Osteocyte (in vitro differentiated cells): ENCODE results near the gene PDE4D. TPM values are rescaled to one million over a fixed set of nuclear protein-coding genes. Genes with fewer than 3 reads are reported as not detected.

Experiments
- DNase-seq: peaks from one replicate; pipeline ENCODE4 v3.0.0; 2021; ENCODE audit warnings: mixed read lengths; ENCODE audit not compliant: unreplicated experiment; ENCODE audit errors: extremely low spot score
- H3K27ac Mint-ChIP-seq: one replicate; pipeline ENCODE4 v1.8.0; 2021; ENCODE audit warnings: mild to moderate bottlenecking, mixed read lengths; ENCODE audit not compliant: unreplicated experiment
- H3K27me3 Mint-ChIP-seq: one replicate; pipeline ENCODE4 v1.8.0; 2021; ENCODE audit warnings: mixed read lengths; ENCODE audit not compliant: unreplicated experiment
- H3K36me3 Mint-ChIP-seq: one replicate; pipeline ENCODE4 v1.8.0; 2021; ENCODE audit warnings: mixed read lengths; ENCODE audit not compliant: unreplicated experiment
- H3K4me1 Mint-ChIP-seq: one replicate; pipeline ENCODE4 v1.8.0; 2021; ENCODE audit warnings: mixed read lengths; ENCODE audit not compliant: unreplicated experiment
- H3K4me3 Mint-ChIP-seq: one replicate; pipeline ENCODE4 v1.8.0; 2021; ENCODE audit warnings: mild to moderate bottlenecking, moderate library complexity, mixed read lengths; ENCODE audit not compliant: unreplicated experiment
- H3K9me3 Mint-ChIP-seq: one replicate; pipeline ENCODE4 v1.8.0; 2021; ENCODE audit warnings: mixed read lengths; ENCODE audit not compliant: unreplicated experiment
- CTCF ChIP-seq: fragments of 200-600 bp; sonication (generic); IDR thresholded peaks from 2 replicates; pipeline ENCODE4 v1.5.0; 2021; ENCODE audit warnings: antibody characterized with exemption, mild to moderate bottlenecking, moderate library complexity
- total RNA-seq: library from RNA; stranded (reverse); gene quantifications from 2 replicates; pipeline ENCODE4 v1.2.1, GENCODE V29; 2021

PDE4D gene
- total RNA-seq, 1 donor from 2014 or later: 24.2 TPM

- H3K36me3 Mint-ChIP-seq: no peaks in the 10 kb centered on the region
- no peaks in the 10 kb centered on the region for H3K9me3 Mint-ChIP-seq
- DNase-seq: no peak
- H3K27ac Mint-ChIP-seq: no peak overlapping the region
- H3K27me3 Mint-ChIP-seq: no peaks in the 10 kb centered on the region
- no peak overlapping the region for H3K4me3 Mint-ChIP-seq
- H3K4me1 Mint-ChIP-seq: peaks cover 35% of the 10 kb centered on the region
- TF ChIP-seq CTCF: no peak
Observed at GRCh38 chr5:59712836-59713497, 180.6 kb downstream of the PDE4D start.

GRCh38 chr5:59711310-59711709 is 182.2 kb downstream of the PDE4D start:
- H3K36me3 Mint-ChIP-seq: no peaks in the 10 kb centered on the region
- H3K27me3 Mint-ChIP-seq: no peaks in the 10 kb centered on the region
- no peak for TF ChIP-seq CTCF
- H3K27ac Mint-ChIP-seq: no peak overlapping the region
- DNase-seq: no peak
- no peaks in the 10 kb centered on the region for H3K9me3 Mint-ChIP-seq
- H3K4me1 Mint-ChIP-seq: peaks cover 30% of the 10 kb centered on the region
- H3K4me3 Mint-ChIP-seq: no peak overlapping the region

GRCh38 chr5:59709846-59710245 is 183.7 kb downstream of the PDE4D start:
- H3K27ac Mint-ChIP-seq: peak overlapping the region; percentile 85
- H3K4me3 Mint-ChIP-seq: peak overlapping the region; percentile 61
- H3K4me1 Mint-ChIP-seq: peaks cover 32% of the 10 kb centered on the region
- no peaks in the 10 kb centered on the region for H3K9me3 Mint-ChIP-seq
- no peaks in the 10 kb centered on the region for H3K36me3 Mint-ChIP-seq
- no peaks in the 10 kb centered on the region for H3K27me3 Mint-ChIP-seq
- TF ChIP-seq CTCF: no peak
- DNase-seq: no peak

- Mint-ChIP-seq H3K4me1 (peaks cover 33% of the 10 kb centered on the region), H3K27ac (peak overlapping the region; percentile 85), H3K9me3 (no peaks in the 10 kb centered on the region), H3K27me3 (no peaks in the 10 kb centered on the region), H3K36me3 (no peaks in the 10 kb centered on the region), H3K4me3 (peak overlapping the region; percentile 61)
- no peak for TF ChIP-seq CTCF
- DNase-seq: no peak
Observed at GRCh38 chr5:59709346-59709821, 184.1 kb downstream of the PDE4D start.

GRCh38 chr5:59704936-59705335 is 188.6 kb downstream of the PDE4D start:
- Mint-ChIP-seq H3K27me3 (no peaks in the 10 kb centered on the region), H3K4me3 (no peak overlapping the region), H3K36me3 (no peaks in the 10 kb centered on the region)

More at GRCh38 chr5:59704936-59705335, 188.6 kb downstream of the PDE4D start:
- Mint-ChIP-seq H3K27ac (peak overlapping the region; percentile 8), H3K9me3 (no peaks in the 10 kb centered on the region), H3K4me1 (peaks cover 19% of the 10 kb centered on the region)
- TF ChIP-seq CTCF: no peak
- no peak for DNase-seq
